Peyer's patch (tissue), 4 donors: ENCODE data around the gene DNAH17.

Source experiments
- POLR2A ChIP-seq, 2 donors: fragments of 450-650 bp; IDR thresholded peaks; one replicate each; pipeline ENCODE4 v1.5.1; 2017; ENCODE audit warnings: antibody characterized with exemption in 2 of 2, mild to moderate bottlenecking in 2 of 2, moderate library complexity in 2 of 2
- TF ChIP-seq, protein P1 (sequence below), 6 experiments: fragments of 450-650 bp in 4 of 6; fragments of 200-600 bp in 2 of 6; sonication (generic) in 1 of 6; IDR thresholded peaks; one replicate each; pipeline ENCODE4 v1.5.1; 2017 to 2019; ENCODE audit warnings: antibody characterized with exemption in 6 of 6, mild to moderate bottlenecking in 3 of 6, moderate library complexity in 1 of 6

DNA sequence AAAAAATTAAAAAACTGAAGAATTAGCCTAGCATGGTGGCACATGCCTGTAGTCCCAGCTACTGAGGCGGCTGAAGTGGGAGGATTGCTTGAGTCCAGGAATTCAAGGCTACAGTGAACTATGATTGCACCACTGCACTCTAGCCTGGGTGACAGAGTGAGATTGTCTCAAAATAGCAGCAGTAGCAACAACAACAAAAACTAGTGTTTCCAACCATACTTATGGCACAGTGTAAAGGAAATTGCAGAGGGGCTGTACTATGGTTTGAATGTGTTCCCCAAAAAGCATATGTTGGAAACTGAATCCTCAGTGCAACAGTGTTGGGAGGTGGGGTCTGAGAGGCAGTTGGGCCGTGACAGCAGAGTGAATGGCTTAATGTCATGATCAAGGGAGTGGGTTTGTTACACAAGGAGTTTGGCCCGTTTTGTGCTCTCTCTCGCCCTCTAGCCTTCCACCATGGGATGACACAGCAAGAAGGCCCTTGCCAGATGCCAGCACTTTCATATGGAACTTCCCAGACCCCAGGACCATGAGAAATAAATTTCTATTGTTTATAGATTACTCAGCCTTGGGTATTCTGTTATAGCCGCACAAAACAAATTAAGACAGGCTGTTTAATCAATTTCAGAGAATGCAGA, 128.7 kb downstream of the DNAH17 start:
- TF ChIP-seq, protein P1, sequence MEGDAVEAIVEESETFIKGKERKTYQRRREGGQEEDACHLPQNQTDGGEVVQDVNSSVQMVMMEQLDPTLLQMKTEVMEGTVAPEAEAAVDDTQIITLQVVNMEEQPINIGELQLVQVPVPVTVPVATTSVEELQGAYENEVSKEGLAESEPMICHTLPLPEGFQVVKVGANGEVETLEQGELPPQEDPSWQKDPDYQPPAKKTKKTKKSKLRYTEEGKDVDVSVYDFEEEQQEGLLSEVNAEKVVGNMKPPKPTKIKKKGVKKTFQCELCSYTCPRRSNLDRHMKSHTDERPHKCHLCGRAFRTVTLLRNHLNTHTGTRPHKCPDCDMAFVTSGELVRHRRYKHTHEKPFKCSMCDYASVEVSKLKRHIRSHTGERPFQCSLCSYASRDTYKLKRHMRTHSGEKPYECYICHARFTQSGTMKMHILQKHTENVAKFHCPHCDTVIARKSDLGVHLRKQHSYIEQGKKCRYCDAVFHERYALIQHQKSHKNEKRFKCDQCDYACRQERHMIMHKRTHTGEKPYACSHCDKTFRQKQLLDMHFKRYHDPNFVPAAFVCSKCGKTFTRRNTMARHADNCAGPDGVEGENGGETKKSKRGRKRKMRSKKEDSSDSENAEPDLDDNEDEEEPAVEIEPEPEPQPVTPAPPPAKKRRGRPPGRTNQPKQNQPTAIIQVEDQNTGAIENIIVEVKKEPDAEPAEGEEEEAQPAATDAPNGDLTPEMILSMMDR (IDR thresholded peaks at IDR 0.05), result no peak
- no peak for TF ChIP-seq POLR2A (IDR thresholded peaks at IDR 0.05)
